Fibroblast of lung (primary cell): Measurements from ENCODE around the gene FOXC1. TPM values are rescaled to one million over a fixed set of nuclear protein-coding genes. Genes with fewer than 3 reads are reported as not detected.

Experiments
- DNase-seq, 2 donors: peaks; one replicate each; pipeline versions ENCODE4 v3.0.0 to v3.0.0-alpha.2; 2010; ENCODE audit warnings: low read depth in 2 of 2
- H2AFZ ChIP-seq: 2 replicates; pipeline ENCODE4 v1.5.1; 2012; ENCODE audit warnings: low read length, control low read depth, inconsistent platforms
- H3K27ac ChIP-seq: 2 replicates; pipeline ENCODE4 v1.5.1; 2011; ENCODE audit warnings: low read length, control low read depth; ENCODE audit not compliant: insufficient read depth
- H3K27me3 ChIP-seq: 2 replicates; pipeline ENCODE4 v1.5.1; 2011; ENCODE audit warnings: mild to moderate bottlenecking, low read length; ENCODE audit not compliant: control insufficient read depth, insufficient read depth
- H3K36me3 ChIP-seq: 2 replicates; pipeline ENCODE4 v1.5.1; 2011; ENCODE audit warnings: low read length; ENCODE audit not compliant: control insufficient read depth, insufficient read depth
- H3K4me1 ChIP-seq: 2 replicates; pipeline ENCODE4 v1.5.1; 2011; ENCODE audit warnings: low read length; ENCODE audit not compliant: control insufficient read depth, insufficient read depth; ENCODE audit errors: extremely low read depth
- H3K4me2 ChIP-seq: 2 replicates; pipeline ENCODE4 v1.5.1; 2011; ENCODE audit warnings: low read length, control low read depth; ENCODE audit not compliant: insufficient read depth; ENCODE audit errors: extremely low read depth
- H3K4me3 ChIP-seq, 4 experiments: fragments of 200-600 bp in 1 of 4; sonication (generic) in 1 of 4; replicated peaks in 1 of 4; 2 replicates each; pipeline ENCODE4 v1.5.1; 2011 to 2016; ENCODE audit warnings: low read length in 4 of 4, low read depth in 3 of 4, mild to moderate bottlenecking in 3 of 4, control low read depth in 2 of 4, inconsistent platforms in 1 of 4, mixed read lengths in 1 of 4; ENCODE audit not compliant: insufficient read depth in 1 of 4; ENCODE audit errors: control extremely low read depth in 1 of 4
- H3K79me2 ChIP-seq: 2 replicates; pipeline ENCODE4 v1.5.1; 2012; ENCODE audit warnings: mild to moderate bottlenecking, low read length, inconsistent platforms; ENCODE audit not compliant: control insufficient read depth, insufficient read depth
- H3K9ac ChIP-seq: 2 replicates; pipeline ENCODE4 v1.5.1; 2011; ENCODE audit warnings: mild to moderate bottlenecking, low read length, control low read depth; ENCODE audit not compliant: insufficient read depth
- H3K9me3 ChIP-seq: 2 replicates; pipeline ENCODE4 v1.5.1; 2012; ENCODE audit warnings: low read depth, low read length; ENCODE audit not compliant: control insufficient read depth, insufficient read depth
- H4K20me1 ChIP-seq: 2 replicates; pipeline ENCODE4 v1.5.1; 2011; ENCODE audit warnings: low read length; ENCODE audit not compliant: control insufficient read depth, insufficient read depth; ENCODE audit errors: extremely low read depth
- CTCF ChIP-seq, 2 donors: IDR thresholded peaks in 1 of 2; conservative IDR thresholded peaks in 1 of 2; 1 replicate in 1 of 2; 2 replicates in 1 of 2; pipeline ENCODE4 v1.5.1; 2011 to 2012; ENCODE audit warnings: low read length in 2 of 2, control low read depth in 1 of 2, inconsistent platforms in 1 of 2, low read depth in 1 of 2, mild to moderate bottlenecking in 1 of 2
- EZH2 ChIP-seq: IDR thresholded peaks from 2 replicates; pipeline ENCODE4 v1.5.1; 2012; ENCODE audit warnings: low read length, control low read depth, mild to moderate bottlenecking; ENCODE audit errors: missing control alignments
- polyA plus RNA-seq, 2 donors: library from polyadenylated mRNA; depleted of rRNA in 1 of 2; stranded (reverse) in 1 of 2; unstranded in 1 of 2; fragments of >200 nt; gene quantifications; 2 replicates each; pipeline ENCODE4 v1.2.1, GENCODE V29; 2011 to 2012; ENCODE audit warnings: missing spikeins in 1 of 2
- total RNA-seq: library from RNA; depleted of rRNA; stranded (reverse); fragments of >200 nt; gene quantifications from 2 replicates; pipeline ENCODE4 v1.2.1, GENCODE V29; 2014

FOXC1 gene
- total and polyA plus RNA-seq, 2 donors (not counting 1 experiment from before 2014, with no cell fraction given): 0.66 to 2.3 TPM

GRCh38 chr6:1623769-1624057 lies 14.0 kb downstream of the FOXC1 start:
- Histone ChIP-seq H3K9ac (no peak overlapping the region), H2AFZ (no peak overlapping the region), H3K36me3 (no peaks in the 10 kb centered on the region), H3K4me3 (no peak overlapping the region), H3K9me3 (no peaks in the 10 kb centered on the region), H4K20me1 (no peaks in the 10 kb centered on the region), H3K4me2 (no peak overlapping the region), H3K4me1 (no peaks in the 10 kb centered on the region), H3K27ac (no peak overlapping the region), H3K27me3 (peaks cover 23% of the 10 kb centered on the region), H3K79me2 (no peaks in the 10 kb centered on the region)
- no peak for TF ChIP-seq CTCF (conservative IDR thresholded peaks at IDR 0.05 in 1 of 2, IDR thresholded peaks at IDR 0.05 in 1 of 2; ENCODE audit: low read depth in 1 of 2, low read length in 2 of 2)
- no peak for TF ChIP-seq EZH2
- no peak for DNase-seq

GRCh38 chr6:1624058-1624850 lies 14.5 kb downstream of the FOXC1 start:
- no peaks in the 10 kb centered on the region for H3K36me3 ChIP-seq
- H3K27ac ChIP-seq: no peak overlapping the region
- H2AFZ ChIP-seq: no peak overlapping the region
- TF ChIP-seq EZH2 (no peak), CTCF (conservative IDR thresholded peaks at IDR 0.05 in 1 of 2, IDR thresholded peaks at IDR 0.05 in 1 of 2; ENCODE audit: low read depth in 1 of 2, low read length in 2 of 2) (no peak)
- no peaks in the 10 kb centered on the region for H3K9me3 ChIP-seq
- peak overlapping the region; percentile 1 for H3K9ac ChIP-seq
- H3K4me2 ChIP-seq: peak overlapping the region; percentile 93
- H3K79me2 ChIP-seq: no peaks in the 10 kb centered on the region
- no peaks in the 10 kb centered on the region for H4K20me1 ChIP-seq
- no peak for DNase-seq
- H3K4me1 ChIP-seq: no peaks in the 10 kb centered on the region
- peak overlapping the region; percentile 61 to 74 (median 70) for H3K4me3 ChIP-seq
- peaks cover 23% of the 10 kb centered on the region for H3K27me3 ChIP-seq

- Histone ChIP-seq H3K36me3 (no peaks in the 10 kb centered on the region), H3K27me3 (peaks cover 19% of the 10 kb centered on the region), H3K27ac (no peak overlapping the region), H3K4me3 (peak overlapping the region; percentile 61 to 74 (median 70)), H3K9me3 (no peaks in the 10 kb centered on the region), H3K4me2 (peak overlapping the region; percentile 93), H3K79me2 (no peaks in the 10 kb centered on the region), H3K9ac (peak overlapping the region; percentile 34), H3K4me1 (no peaks in the 10 kb centered on the region), H2AFZ (peak overlapping the region; percentile 58), H4K20me1 (no peaks in the 10 kb centered on the region)
- TF ChIP-seq EZH2 (no peak), CTCF (conservative IDR thresholded peaks at IDR 0.05 in 1 of 2, IDR thresholded peaks at IDR 0.05 in 1 of 2; ENCODE audit: low read depth in 1 of 2, low read length in 2 of 2) (no peak)
- peak; percentile 44 to 54 for DNase-seq
Observed at GRCh38 chr6:1624851-1625781, 15.4 kb downstream of the FOXC1 start.
